IPS DF 6.9 (cell line): ENCODE results near the gene ETAA1.
A peak's percentile ranks its signal among the peaks of the same experiment; 100 is the strongest.

ENCODE experiments used
- DNase-seq: peaks from one replicate; pipeline ENCODE4 v3.0.0-alpha.2; 2013; ENCODE audit warnings: low read depth, low spot score
- H3K27ac ChIP-seq: one replicate; pipeline ENCODE4 v1.5.1; 2013; ENCODE audit warnings: low read length, control low read depth
- H3K27me3 ChIP-seq: 2 replicates; pipeline ENCODE4 v1.6.1; 2013; ENCODE audit warnings: mild to moderate bottlenecking, low read length; ENCODE audit not compliant: control insufficient read depth, insufficient read depth
- H3K36me3 ChIP-seq: 2 replicates; pipeline ENCODE4 v1.6.1; 2013; ENCODE audit warnings: low read length; ENCODE audit not compliant: control insufficient read depth, insufficient read depth
- H3K4me1 ChIP-seq: 2 replicates; pipeline ENCODE4 v1.6.1; 2013; ENCODE audit warnings: low read length; ENCODE audit not compliant: control insufficient read depth, insufficient read depth
- H3K4me3 ChIP-seq: 2 replicates; pipeline ENCODE4 v1.5.1; 2013; ENCODE audit warnings: mild to moderate bottlenecking, low read length
- H3K9me3 ChIP-seq: 2 replicates; pipeline ENCODE4 v1.6.1; 2013; ENCODE audit warnings: low read length, inconsistent platforms; ENCODE audit not compliant: control insufficient read depth, insufficient read depth
- WGBS: extraction: QIAGEN DNeasy Blood & Tissue Kit; methylation state at CpG from one replicate; pipeline ENCODE4 v1.1.7; 2013; ENCODE audit warnings: mixed read lengths, missing lambda C conversion rate; ENCODE audit not compliant: insufficient read length, insufficient coverage; 5-methylcytosine and 5-hydroxymethylcytosine counted together

The ETAA1 gene

GRCh38 chr2:67397143-67397986 lies at the start of gene ETAA1:
Gene ETAA1 (plus strand): TSS chr2:67397333. CDS start chr2:67397449, 116 bp downstream.
- Histone ChIP-seq H3K27ac (no peak within 1 kb of the TSS), H3K27me3 (no peaks in the 10 kb centered on the region), H3K4me3 (peak within 1 kb of the TSS; percentile 87), H3K36me3 (no peaks in the 10 kb centered on the region), H3K4me1 (no peaks in the 10 kb centered on the region), H3K9me3 (no peaks in the 10 kb centered on the region)
- peak; percentile 74 for DNase-seq
- WGBS: no CpG with 5 or more reads among the region's 61 CpGs

- Histone ChIP-seq H3K4me1 (no peaks in the 10 kb centered on the region), H3K9me3 (no peaks in the 10 kb centered on the region), H3K4me3 (no peak overlapping the region), H3K36me3 (no peaks in the 10 kb centered on the region), H3K27me3 (no peaks in the 10 kb centered on the region), H3K27ac (no peak overlapping the region)
- DNase-seq: no peak
Measured at GRCh38 chr2:67366832-67367412, 30.2 kb upstream of the ETAA1 start.

GRCh38 chr2:67374481-67374880 lies 22.7 kb upstream of the ETAA1 start:
- Histone ChIP-seq H3K27me3 (no peaks in the 10 kb centered on the region), H3K9me3 (no peaks in the 10 kb centered on the region), H3K4me1 (no peaks in the 10 kb centered on the region), H3K4me3 (no peak overlapping the region), H3K27ac (no peak overlapping the region), H3K36me3 (no peaks in the 10 kb centered on the region)
- WGBS: no CpG with 5 or more reads among the region's 2 CpGs
- no peak for DNase-seq

GRCh38 chr2:67374949-67375348 lies 22.2 kb upstream of the ETAA1 start:
- H3K27ac ChIP-seq: no peak overlapping the region
- H3K4me1 ChIP-seq: no peaks in the 10 kb centered on the region
- no CpG with 5 or more reads among the region's 1 CpG for WGBS
- H3K4me3 ChIP-seq: no peak overlapping the region
- no peak for DNase-seq
- no peaks in the 10 kb centered on the region for H3K9me3 ChIP-seq
- no peaks in the 10 kb centered on the region for H3K36me3 ChIP-seq
- no peaks in the 10 kb centered on the region for H3K27me3 ChIP-seq

DNA sequence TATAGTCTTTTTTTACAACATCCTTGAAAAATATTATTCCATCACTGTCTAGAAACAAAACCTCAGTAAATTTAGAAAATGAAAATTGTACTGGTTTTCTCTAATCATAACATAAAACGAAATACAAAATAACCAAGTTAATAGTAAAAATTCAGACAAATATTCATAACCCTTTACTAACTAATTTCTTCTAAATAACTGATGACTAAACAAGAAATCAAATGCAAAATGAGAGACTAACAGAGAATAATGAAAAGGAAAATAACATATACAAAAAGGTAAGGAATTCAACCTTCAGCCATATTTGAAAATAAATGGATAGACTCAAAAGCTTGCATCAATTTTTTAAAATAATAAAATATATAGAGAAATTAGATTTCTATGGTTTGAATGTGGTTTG lies 18.6 kb upstream of the ETAA1 start:
- WGBS: 100% methylated on average over 1 of the region's 1 CpG
- Histone ChIP-seq H3K9me3 (no peaks in the 10 kb centered on the region), H3K27me3 (no peaks in the 10 kb centered on the region), H3K27ac (no peak overlapping the region), H3K36me3 (no peaks in the 10 kb centered on the region), H3K4me1 (no peaks in the 10 kb centered on the region), H3K4me3 (no peak overlapping the region)
- no peak for DNase-seq

GRCh38 chr2:67379048-67379447 lies 18.1 kb upstream of the ETAA1 start:
- H3K4me3 ChIP-seq: no peak overlapping the region
- no peaks in the 10 kb centered on the region for H3K36me3 ChIP-seq
- no CpG with 5 or more reads among the region's 1 CpG for WGBS
- DNase-seq: no peak
- H3K4me1 ChIP-seq: no peaks in the 10 kb centered on the region
- no peaks in the 10 kb centered on the region for H3K9me3 ChIP-seq
- H3K27ac ChIP-seq: no peak overlapping the region
- no peaks in the 10 kb centered on the region for H3K27me3 ChIP-seq

GRCh38 chr2:67384123-67384822 lies 12.9 kb upstream of the ETAA1 start:
- Histone ChIP-seq H3K4me3 (no peak overlapping the region), H3K4me1 (no peaks in the 10 kb centered on the region), H3K9me3 (no peaks in the 10 kb centered on the region), H3K27ac (no peak overlapping the region), H3K27me3 (no peaks in the 10 kb centered on the region), H3K36me3 (no peaks in the 10 kb centered on the region)
- no peak for DNase-seq
- no CpG with 5 or more reads among the region's 3 CpGs for WGBS

DNA sequence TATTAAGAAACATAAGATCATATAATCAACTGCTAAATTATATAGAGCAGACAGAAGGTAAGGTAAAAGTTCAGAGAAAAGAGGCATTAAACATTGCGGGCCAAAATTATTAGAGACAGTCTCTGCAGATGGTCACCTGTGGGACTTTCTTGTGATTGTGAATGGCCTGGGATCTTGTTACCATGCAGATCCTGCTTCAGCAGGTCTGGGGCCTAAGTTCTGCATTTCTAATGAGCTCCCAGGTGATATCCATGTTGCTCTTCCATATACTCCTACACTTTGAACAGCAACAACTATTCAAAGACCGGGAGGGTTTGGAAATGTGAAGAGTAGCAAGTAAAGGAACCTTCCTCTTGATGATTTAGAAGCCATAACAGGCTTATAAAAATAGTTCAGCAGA lies 8.5 kb upstream of the ETAA1 start:
- no CpG with 5 or more reads among the region's 2 CpGs for WGBS
- H3K27ac ChIP-seq: no peak overlapping the region
- H3K4me1 ChIP-seq: peaks cover 3% of the 10 kb centered on the region; the same call in 1 of the 2 replicates
- H3K27me3 ChIP-seq: no peaks in the 10 kb centered on the region
- no peak overlapping the region for H3K4me3 ChIP-seq
- no peak for DNase-seq
- H3K9me3 ChIP-seq: no peaks in the 10 kb centered on the region
- H3K36me3 ChIP-seq: no peaks in the 10 kb centered on the region

DNA sequence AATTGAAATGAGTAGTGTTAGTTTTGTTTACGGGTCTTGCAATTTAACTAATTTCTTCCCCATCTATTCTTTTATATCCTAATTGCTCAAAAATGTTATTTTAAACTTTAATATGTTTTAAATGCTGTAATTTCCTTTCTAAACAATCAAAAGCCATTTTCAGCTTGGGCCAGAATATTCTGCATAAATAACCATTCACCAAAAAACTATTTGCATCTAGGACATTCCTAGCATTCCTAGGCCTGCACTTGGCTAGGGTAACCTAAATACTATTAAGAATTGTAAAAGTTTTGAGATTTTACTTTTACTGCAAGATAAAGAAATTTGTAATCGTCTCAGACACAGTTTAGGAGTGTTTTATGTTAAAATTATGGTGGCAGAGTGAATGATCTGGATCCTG lies 7.8 kb upstream of the ETAA1 start:
- Histone ChIP-seq H3K4me3 (no peak overlapping the region), H3K4me1 (peaks cover 3% of the 10 kb centered on the region; the same call in 1 of the 2 replicates), H3K27ac (no peak overlapping the region), H3K27me3 (no peaks in the 10 kb centered on the region), H3K36me3 (no peaks in the 10 kb centered on the region), H3K9me3 (no peaks in the 10 kb centered on the region)
- WGBS: no CpG with 5 or more reads among the region's 2 CpGs
- no peak for DNase-seq

DNA sequence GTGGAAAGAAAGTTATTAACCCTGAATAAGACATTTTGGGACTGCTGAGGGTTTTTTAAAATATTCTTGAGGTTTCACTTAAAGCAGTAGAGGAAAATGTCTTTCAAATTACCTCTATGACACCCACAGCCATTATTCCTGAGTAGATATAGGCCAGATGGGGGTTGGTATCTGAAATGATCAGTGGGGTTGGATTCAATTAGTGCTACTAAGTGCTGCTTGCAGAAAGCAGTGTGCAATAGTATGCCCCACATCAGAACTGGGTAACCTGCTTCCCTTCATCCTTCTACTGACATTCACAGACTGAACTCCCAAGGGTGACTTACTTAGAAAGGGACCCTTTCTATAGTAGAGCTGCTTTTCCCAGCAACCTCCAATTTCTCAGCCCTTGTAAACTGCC lies 7.3 kb upstream of the ETAA1 start:
- H3K9me3 ChIP-seq: no peaks in the 10 kb centered on the region
- H3K27ac ChIP-seq: no peak overlapping the region
- H3K36me3 ChIP-seq: no peaks in the 10 kb centered on the region
- H3K4me3 ChIP-seq: no peak overlapping the region
- DNase-seq: no peak
- peaks cover 3% of the 10 kb centered on the region; the same call in 1 of the 2 replicates for H3K4me1 ChIP-seq
- H3K27me3 ChIP-seq: no peaks in the 10 kb centered on the region
